GM12864 (cell line): ENCODE data around the gene POLA2.

Source experiments
- DNase-seq: peaks from one replicate; pipeline ENCODE4 v3.0.0-alpha.2; 2011; ENCODE audit warnings: low read depth
- H3K4me3 ChIP-seq: 2 replicates; pipeline ENCODE4 v1.5.1; 2011; ENCODE audit warnings: mild to moderate bottlenecking, low read depth, low read length, control low read depth
- CTCF ChIP-seq: IDR thresholded peaks from 2 replicates; pipeline ENCODE4 v1.5.1; 2011; ENCODE audit warnings: low read depth, mild to moderate bottlenecking, moderate library complexity, low read length, control low read depth, inconsistent platforms; ENCODE audit errors: missing control alignments

Gene POLA2

GRCh38 chr11:65295001-65295400 is 33.2 kb downstream of the POLA2 start:
- no peak for TF ChIP-seq CTCF
- DNase-seq = no peak
- H3K4me3 ChIP-seq = no peak overlapping the region

GRCh38 chr11:65295571-65296341 is 34.0 kb downstream of the POLA2 start:
- no peak for TF ChIP-seq CTCF
- no peak overlapping the region for H3K4me3 ChIP-seq
- DNase-seq = no peak

DNA sequence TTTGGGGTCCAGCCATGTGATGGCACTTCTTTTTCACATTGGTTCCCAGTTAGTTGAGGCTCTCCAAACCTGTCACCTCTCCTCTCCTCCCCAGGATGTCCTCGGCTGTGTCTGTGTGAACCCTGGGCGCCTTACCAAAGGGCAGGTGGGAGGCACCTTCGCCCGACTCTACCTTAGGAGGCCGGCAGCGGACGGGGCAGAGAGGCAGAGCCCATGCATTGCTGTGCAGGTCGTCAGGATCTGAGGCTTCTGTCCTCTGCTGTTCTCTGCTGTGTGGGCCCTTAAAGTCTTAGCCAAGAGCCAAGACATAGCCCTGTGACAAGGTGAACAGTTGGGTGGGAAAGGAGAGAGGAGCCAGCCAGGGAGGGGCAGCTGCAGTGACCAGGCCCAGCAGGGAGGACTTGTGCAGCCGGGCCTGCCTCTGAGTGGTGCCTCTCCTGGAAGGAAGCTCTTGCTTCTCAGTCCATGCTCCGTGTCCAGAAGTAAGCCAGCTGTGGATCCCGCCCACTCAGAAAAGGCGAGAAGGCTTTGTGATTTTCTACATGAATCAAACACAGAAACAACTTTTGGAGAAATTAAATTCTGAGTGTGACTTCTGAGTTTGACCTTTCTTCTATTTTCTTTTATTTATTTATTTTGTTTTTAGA is 35.4 kb downstream of the POLA2 start:
- no peak overlapping the region for H3K4me3 ChIP-seq
- no peak for DNase-seq
- no peak for TF ChIP-seq CTCF

DNA sequence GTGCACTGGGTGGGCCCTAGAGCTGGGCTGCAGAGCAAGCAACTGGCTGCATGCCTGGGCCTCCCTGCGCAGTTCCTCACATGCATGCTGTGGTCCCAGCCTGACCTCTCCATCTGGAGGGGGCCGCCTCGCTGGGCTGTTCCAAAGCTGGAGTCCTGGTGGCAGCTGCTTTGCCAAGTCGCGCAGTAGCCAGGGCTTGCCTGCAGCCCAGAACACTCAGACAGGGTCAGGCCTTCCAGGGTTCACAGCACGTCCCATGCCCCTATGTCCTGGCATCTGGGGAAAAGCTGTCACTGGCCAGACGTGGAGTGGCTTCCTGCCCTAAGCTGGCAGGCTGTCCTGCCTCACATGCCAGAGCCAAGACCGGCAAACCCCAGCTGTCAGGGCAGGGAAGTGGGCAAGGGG is 36.4 kb downstream of the POLA2 start:
- no peak overlapping the region for H3K4me3 ChIP-seq
- no peak for TF ChIP-seq CTCF
- no peak for DNase-seq

DNA sequence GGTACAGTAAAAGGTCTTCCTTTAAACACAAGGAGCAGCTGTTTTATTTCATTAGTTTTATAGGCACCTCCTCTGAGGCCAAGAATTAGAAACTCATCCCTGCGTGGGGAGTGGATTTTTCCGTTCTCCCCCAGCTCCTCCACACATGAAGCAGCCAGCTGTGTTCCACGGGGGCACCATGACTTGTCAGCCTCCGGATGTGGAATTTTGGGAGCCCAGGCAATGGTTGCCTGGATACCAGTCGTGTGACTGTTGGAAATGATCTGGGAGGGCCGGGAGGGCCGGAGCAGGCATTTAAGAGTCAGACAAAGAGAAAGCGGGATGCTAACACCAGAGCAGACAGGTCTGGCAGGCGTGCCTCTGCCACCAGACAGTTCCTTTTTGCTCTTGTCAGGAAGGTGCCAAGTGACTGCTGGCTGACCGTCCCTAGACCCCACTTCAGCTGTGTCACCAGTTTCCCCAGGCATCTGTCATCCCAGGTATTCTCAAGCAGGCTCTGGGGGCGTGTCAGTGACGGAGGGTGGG is 37.0 kb downstream of the POLA2 start:
- TF ChIP-seq CTCF = no peak
- no peak overlapping the region for H3K4me3 ChIP-seq
- DNase-seq = no peak

GRCh38 chr11:65300621-65301275 is 39.0 kb downstream of the POLA2 start:
- H3K4me3 ChIP-seq = no peak overlapping the region
- DNase-seq = no peak
- no peak for TF ChIP-seq CTCF
